Uterus (tissue), 4 donors: ENCODE data around the gene NXT1. TPM values are rescaled to one million over a fixed set of nuclear protein-coding genes. Genes with fewer than 3 reads are reported as not detected.
"Not testable (repeated sequence)": the region's sequence is repeated elsewhere in the genome, so short reads cannot be mapped to it uniquely, and the experiment has no call there.

Experiments
- DNase-seq, 2 donors: peaks; one replicate each; pipeline ENCODE4 v3.0.0-alpha.2; 2019 to 2020
- H3K27ac ChIP-seq, 2 donors: fragments of 200-600 bp; sonication (generic); 1 replicate in 1 of 2; 2 replicates in 1 of 2; pipeline ENCODE4 v1.5.1; 2016 to 2018
- H3K27me3 ChIP-seq, 2 donors: fragments of 200-600 bp; sonication (generic); one replicate each; pipeline ENCODE4 v1.5.1; 2018 to 2019; ENCODE audit warnings: control low read depth in 1 of 2
- H3K36me3 ChIP-seq, 2 donors: fragments of 200-600 bp; sonication (generic); one replicate each; pipeline ENCODE4 v1.5.1; 2019; ENCODE audit warnings: control low read depth in 1 of 2
- H3K4me1 ChIP-seq, 2 donors: fragments of 200-600 bp; sonication (generic); one replicate each; pipeline ENCODE4 v1.5.1; 2018 to 2019; ENCODE audit warnings: control low read depth in 1 of 2
- H3K4me3 ChIP-seq, 2 donors: fragments of 200-600 bp; sonication (generic); 1 replicate in 1 of 2; 2 replicates in 1 of 2; pipeline ENCODE4 v1.5.1; 2018 to 2019; ENCODE audit warnings: mild to moderate bottlenecking in 1 of 2
- H3K9me3 ChIP-seq, 2 donors: fragments of 200-600 bp; sonication (generic); one replicate each; pipeline ENCODE4 v1.5.1; 2019; ENCODE audit warnings: control low read depth in 1 of 2
- CTCF ChIP-seq, 4 experiments: fragments of 200-600 bp in 2 of 4; fragments of 450-650 bp in 2 of 4; sonication (generic) in 2 of 4; IDR thresholded peaks; one replicate each; pipeline ENCODE4 v1.5.1; 2016 to 2019; ENCODE audit warnings: antibody characterized with exemption in 4 of 4, mild to moderate bottlenecking in 2 of 4, moderate library complexity in 1 of 4
- POLR2A ChIP-seq, 2 donors: fragments of 450-650 bp; IDR thresholded peaks; one replicate each; pipeline ENCODE4 v1.6.1; 2016; ENCODE audit warnings: antibody characterized with exemption in 2 of 2, mild to moderate bottlenecking in 1 of 2, moderate library complexity in 1 of 2
- intact Hi-C: fragments of 100-400 bp; cut with DNase I; formaldehyde crosslinking; loops from one replicate; pipeline ENCODE4 v1.15.1; 2023; ENCODE audit warnings: low total_unique reads
- total RNA-seq, 4 donors: library from RNA; depleted of rRNA in 3 of 4; stranded (reverse); fragments of >200 nt in 3 of 4; gene quantifications; one replicate each; pipeline versions ENCODE4 v1.1.0 to v1.2.4, GENCODE V29; 2014 to 2023
- donor health status: DM: yes; HTN: yes; CAD: no.

The NXT1 gene
- total RNA-seq, 4 donors from 2014 or later = 28.9 to 37.0 (median 32.3) TPM

- intact Hi-C loops = no loop called here
- Histone ChIP-seq H3K9me3 (no peaks in the 10 kb centered on the region), H3K27ac (no peak overlapping the region), H3K4me1 (no peaks in the 10 kb centered on the region), H3K36me3 (no peaks in the 10 kb centered on the region), H3K4me3 (no peak overlapping the region), H3K27me3 (no peaks in the 10 kb centered on the region)
- no peak for DNase-seq
- TF ChIP-seq POLR2A (IDR thresholded peaks at IDR 0.05) (no peak), CTCF (IDR thresholded peaks at IDR 0.05) (no peak)
These were observed 46.0 kb upstream of the NXT1 start for GRCh38 chr20:23304616-23305015.

- Histone ChIP-seq H3K27me3 (no peaks in the 10 kb centered on the region), H3K4me3 (no peak overlapping the region), H3K27ac (no peak overlapping the region), H3K36me3 (no peaks in the 10 kb centered on the region), H3K4me1 (no peaks in the 10 kb centered on the region), H3K9me3 (no peaks in the 10 kb centered on the region)
- no peak for TF ChIP-seq CTCF (IDR thresholded peaks at IDR 0.05)
- no peak for TF ChIP-seq POLR2A (IDR thresholded peaks at IDR 0.05)
- no peak for DNase-seq
- intact Hi-C loops = no loop called here
These were observed 45.5 kb upstream of the NXT1 start for GRCh38 chr20:23305098-23305497.

GRCh38 chr20:23307393-23307792, 43.2 kb upstream of the NXT1 start:
- H3K4me3 ChIP-seq, H3K27me3 ChIP-seq, H3K4me1 ChIP-seq, H3K36me3 ChIP-seq, intact Hi-C loops, H3K9me3 ChIP-seq, DNase-seq, H3K27ac ChIP-seq: not testable (repeated sequence)

GRCh38 chr20:23308024-23308423, 42.6 kb upstream of the NXT1 start:
- Histone ChIP-seq H3K4me3 (no peak overlapping the region), H3K27me3 (no peaks in the 10 kb centered on the region), H3K27ac (no peak overlapping the region), H3K9me3 (no peaks in the 10 kb centered on the region), H3K4me1 (no peaks in the 10 kb centered on the region), H3K36me3 (no peaks in the 10 kb centered on the region)
- no peak for DNase-seq
- TF ChIP-seq CTCF (IDR thresholded peaks at IDR 0.05) (no peak), POLR2A (IDR thresholded peaks at IDR 0.05) (no peak)
- intact Hi-C loops = no loop called here

DNA sequence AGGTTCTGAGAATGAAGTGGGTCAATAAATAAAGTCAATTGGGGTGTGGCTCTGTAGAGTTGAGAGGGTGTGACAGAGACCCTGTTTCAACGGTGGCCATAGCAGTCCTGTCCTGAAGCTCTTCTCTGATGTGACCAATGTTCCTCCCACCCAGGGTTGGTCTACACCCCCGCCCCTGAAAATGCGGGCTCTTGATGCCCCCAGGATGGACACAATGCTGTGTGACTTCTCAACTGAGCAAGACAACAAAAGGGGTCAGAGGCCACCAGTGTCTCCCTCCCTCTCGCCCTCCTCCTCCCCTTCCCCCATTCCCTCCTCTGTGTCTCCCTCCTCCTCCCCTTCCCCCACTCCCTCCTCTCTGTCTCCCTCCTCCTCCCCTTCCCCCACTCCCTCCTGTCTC, 41.7 kb upstream of the NXT1 start:
- DNase-seq = no peak
- no peaks in the 10 kb centered on the region for H3K27me3 ChIP-seq
- H3K4me3 ChIP-seq = no peak overlapping the region
- no peaks in the 10 kb centered on the region for H3K9me3 ChIP-seq
- no peak for TF ChIP-seq CTCF (IDR thresholded peaks at IDR 0.05)
- TF ChIP-seq POLR2A (IDR thresholded peaks at IDR 0.05) = no peak
- no peaks in the 10 kb centered on the region for H3K36me3 ChIP-seq
- H3K27ac ChIP-seq = no peak overlapping the region
- no peaks in the 10 kb centered on the region for H3K4me1 ChIP-seq
- intact Hi-C loops = no loop called here

- DNase-seq = no peak
- Histone ChIP-seq H3K4me3 (no peak overlapping the region), H3K9me3 (no peaks in the 10 kb centered on the region), H3K4me1 (no peaks in the 10 kb centered on the region), H3K27me3 (no peaks in the 10 kb centered on the region), H3K27ac (no peak overlapping the region), H3K36me3 (no peaks in the 10 kb centered on the region)
- intact Hi-C loops = no loop called here
- TF ChIP-seq CTCF (IDR thresholded peaks at IDR 0.05) = no peak
- TF ChIP-seq POLR2A (IDR thresholded peaks at IDR 0.05) = no peak
These were observed 40.8 kb upstream of the NXT1 start for GRCh38 chr20:23309781-23310180.
